Kidney (tissue), 14 donors: ENCODE measurements around the gene PIAS4. TPM values are rescaled to one million over a fixed set of nuclear protein-coding genes. Genes with fewer than 3 reads are reported as not detected.
A peak's percentile ranks its signal among the peaks of the same experiment; 100 is the strongest.

Experiments
- DNase-seq, 5 donors: peaks; one replicate each; pipeline ENCODE4 v3.0.0-alpha.2; 2013 to 2020
- FAIRE-seq: peaks from 2 replicates; lab custom pipeline; 2012; peaks lifted over from hg19 to GRCh38; lab: Jason Lieb, UNC
- H3K27ac ChIP-seq, 2 donors: one replicate each; pipeline ENCODE4 v1.7.0; 2013; ENCODE audit warnings: low read depth in 2 of 2, low read length in 2 of 2, inconsistent platforms in 1 of 2
- H3K27me3 ChIP-seq: one replicate; pipeline ENCODE4 v1.7.1; 2013; ENCODE audit warnings: low read length, inconsistent platforms; ENCODE audit not compliant: control insufficient read depth, insufficient read depth
- H3K36me3 ChIP-seq, 3 donors: one replicate each; pipeline versions ENCODE4 v1.7.0 to v1.7.1; 2013; ENCODE audit warnings: low read length in 3 of 3, control low read depth in 1 of 3, inconsistent platforms in 1 of 3; ENCODE audit not compliant: insufficient read depth in 3 of 3, control insufficient read depth in 2 of 3
- H3K4me1 ChIP-seq, 3 donors: one replicate each; pipeline versions ENCODE4 v1.7.0 to v1.7.1; 2013; ENCODE audit warnings: low read length in 3 of 3, inconsistent platforms in 1 of 3, low read depth in 1 of 3; ENCODE audit not compliant: control insufficient read depth in 2 of 3, insufficient read depth in 2 of 3
- H3K4me3 ChIP-seq, 3 donors: one replicate each; pipeline versions ENCODE4 v1.7.0 to v1.8.1; 2013; ENCODE audit warnings: low read length in 3 of 3, control low read depth in 1 of 3, inconsistent platforms in 1 of 3
- H3K9ac ChIP-seq, 3 donors: one replicate each; pipeline versions ENCODE4 v1.7.0 to v1.7.1; 2013; ENCODE audit warnings: low read length in 3 of 3, control low read depth in 1 of 3, inconsistent platforms in 1 of 3
- H3K9me3 ChIP-seq, 3 donors: one replicate each; pipeline versions ENCODE4 v1.7.0 to v1.7.1; 2013; ENCODE audit warnings: low read length in 3 of 3, control low read depth in 1 of 3, inconsistent platforms in 1 of 3; ENCODE audit not compliant: control insufficient read depth in 2 of 3, insufficient read depth in 1 of 3
- CTCF ChIP-seq: IDR thresholded peaks from 3 replicates; pipeline ENCODE4 v1.5.1; 2012; ENCODE audit warnings: mild to moderate bottlenecking, moderate library complexity, borderline replicate concordance; ENCODE audit not compliant: insufficient read depth; ENCODE audit errors: extremely low read depth
- intact Hi-C: fragments of 100-400 bp; cut with DNase I; formaldehyde crosslinking; loops from one replicate; pipeline ENCODE4 v1.11.1; 2022
- polyA plus RNA-seq: library from polyadenylated mRNA; stranded (reverse); fragments of 350-450 nt; fragmentation: Illumina TruSeq; extraction: RNeasy Lipid Tissue Mini Kit (QIAGEN cat#74804); gene quantifications from one replicate; pipeline ENCODE4 v1.2.3, GENCODE V29; 2014; ENCODE audit warnings: low read depth, low replicate concordance; ENCODE audit not compliant: insufficient read depth
- total RNA-seq: library from RNA; stranded (reverse); fragmentation: NEBNext Ultra II Directional; extraction: Animal tissue kit (Norgen Biotek cat#: 25700); gene quantifications from one replicate; pipeline ENCODE4 v1.2.1, GENCODE V29; 2021
- donor health status: control.
- donor health status: control.
- donor health status: control.
- donor health status: control.
- donor health status: control.
- donor health status: DM: yes; HTN: yes; CAD: no.
- donor health status: Normal renal cell carcinoma (clear cell type).

The PIAS4 gene
- total and polyA plus RNA-seq, 2 donors from 2014 or later: 9.8 to 25.0 TPM

GRCh38 chr19:4053423-4054324 is 46.1 kb downstream of the PIAS4 start:
- H3K9me3 ChIP-seq: peaks cover 0 to 2% (median 0%) of the 10 kb centered on the region in 3 donors
- intact Hi-C loops: no loop called here
- peaks cover 7 to 17% (median 12%) of the 10 kb centered on the region in 3 donors for H3K36me3 ChIP-seq
- peaks cover 0 to 16% (median 5%) of the 10 kb centered on the region in 3 donors for H3K4me1 ChIP-seq
- no peaks in the 10 kb centered on the region for H3K27me3 ChIP-seq
- peak overlapping the region in 2 of 3 donors; percentile 13 to 26 for H3K4me3 ChIP-seq
- peak overlapping the region in 1 of 3 donors; percentile 19 for H3K9ac ChIP-seq
- no peak for FAIRE-seq
- no peak overlapping the region for H3K27ac ChIP-seq
- no peak for DNase-seq
- TF ChIP-seq CTCF: no peak

- Histone ChIP-seq H3K27ac (no peak overlapping the region), H3K27me3 (no peaks in the 10 kb centered on the region), H3K4me1 (peaks cover 0 to 25% (median 5%) of the 10 kb centered on the region in 3 donors), H3K36me3 (peaks cover 7 to 17% (median 12%) of the 10 kb centered on the region in 3 donors), H3K9ac (no peak overlapping the region), H3K9me3 (peaks cover 0 to 2% (median 0%) of the 10 kb centered on the region in 3 donors), H3K4me3 (no peak overlapping the region)
- DNase-seq (peak in 1 of 5 donors; percentile 79), FAIRE-seq (no peak)
- intact Hi-C loops: no loop called here
- TF ChIP-seq CTCF: no peak
Observed at GRCh38 chr19:4054441-4055208, 47.1 kb downstream of the PIAS4 start.

- Histone ChIP-seq H3K9ac (no peak overlapping the region), H3K4me3 (no peak overlapping the region), H3K4me1 (peaks cover 0 to 27% (median 5%) of the 10 kb centered on the region in 3 donors), H3K9me3 (peaks cover 0 to 2% (median 0%) of the 10 kb centered on the region in 3 donors), H3K27me3 (no peaks in the 10 kb centered on the region), H3K27ac (no peak overlapping the region), H3K36me3 (peaks cover 7 to 17% (median 12%) of the 10 kb centered on the region in 3 donors)
- FAIRE-seq (no peak), DNase-seq (no peak)
- no peak for TF ChIP-seq CTCF
- intact Hi-C loops: no loop called here
Observed at GRCh38 chr19:4055209-4055552, 47.6 kb downstream of the PIAS4 start.
